Right atrium auricular region (tissue), 2 donors: ENCODE results near the gene CCDC93. TPM values are rescaled to one million over a fixed set of nuclear protein-coding genes. Genes with fewer than 3 reads are reported as not detected.
A peak's percentile ranks its signal among the peaks of the same experiment; 100 is the strongest.

Experiments used
- DNase-seq: peaks from one replicate; pipeline ENCODE4 v3.0.0-alpha.2; 2019; ENCODE audit warnings: low spot score
- H3K27ac ChIP-seq, 2 donors: fragments of 200-600 bp; sonication (generic); 1 replicate in 1 of 2; 2 replicates in 1 of 2; pipeline ENCODE4 v1.5.1; 2016 to 2019
- H3K27me3 ChIP-seq, 2 donors: fragments of 200-600 bp; sonication (generic); one replicate each; pipeline versions ENCODE4 v1.5.1 to v1.6.0; 2017 to 2019
- H3K36me3 ChIP-seq: fragments of 200-600 bp; sonication (generic); one replicate; pipeline ENCODE4 v1.5.1; 2016
- H3K4me1 ChIP-seq, 2 donors: fragments of 200-600 bp; sonication (generic); one replicate each; pipeline versions ENCODE4 v1.5.1 to v1.6.0; 2017 to 2019
- H3K4me3 ChIP-seq, 2 donors: fragments of 200-600 bp; sonication (generic); 1 replicate in 1 of 2; 2 replicates in 1 of 2; pipeline ENCODE4 v1.5.1; 2017 to 2019; ENCODE audit warnings: mild to moderate bottlenecking in 1 of 2, moderate library complexity in 1 of 2
- H3K9me3 ChIP-seq, 2 donors: fragments of 200-600 bp; sonication (generic); one replicate each; pipeline ENCODE4 v1.5.1; 2019
- CTCF ChIP-seq, 2 donors: fragments of 200-600 bp; sonication (generic); IDR thresholded peaks; one replicate each; pipeline ENCODE4 v1.5.1; 2019; ENCODE audit warnings: antibody characterized with exemption in 2 of 2
- total RNA-seq, 2 donors: library from RNA; depleted of rRNA; stranded (reverse); fragments of >200 nt; gene quantifications; one replicate each; pipeline ENCODE4 v1.1.0, GENCODE V29; 2016

CCDC93 gene
- 10 to 100 TPM; 17.1 to 18.7 TPM for total RNA-seq

GRCh38 chr2:118013724-118014491 lies at the start of gene CCDC93:
Gene CCDC93, minus strand, starts transcription at chr2:118014070. Its CDS starts 75 bp downstream, at chr2:118013995.
- no peak for TF ChIP-seq CTCF (IDR thresholded peaks at IDR 0.05)
- DNase-seq = peak; percentile 73
- peaks cover 0 to 33% of the 10 kb centered on the region in 2 donors for H3K4me1 ChIP-seq

GRCh38 chr2:118062669-118063068 lies 48.8 kb upstream of the CCDC93 start:
- no peaks in the 10 kb centered on the region for H3K27me3 ChIP-seq
- no peak for TF ChIP-seq CTCF (IDR thresholded peaks at IDR 0.05)

More at GRCh38 chr2:118013724-118014491, at the start of gene CCDC93:
- H3K9me3 ChIP-seq = no peaks in the 10 kb centered on the region
- H3K27ac ChIP-seq = peak within 1 kb of the TSS; percentile 89 to 94
- no peaks in the 10 kb centered on the region for H3K36me3 ChIP-seq
- H3K4me3 ChIP-seq = peak within 1 kb of the TSS; percentile 85 to 93
- H3K27me3 ChIP-seq = no peaks in the 10 kb centered on the region

GRCh38 chr2:118062048-118062447 lies 48.2 kb upstream of the CCDC93 start:
- DNase-seq = no peak
- Histone ChIP-seq H3K27me3 (no peaks in the 10 kb centered on the region), H3K27ac (no peak overlapping the region), H3K4me3 (no peak overlapping the region), H3K9me3 (no peaks in the 10 kb centered on the region), H3K36me3 (no peaks in the 10 kb centered on the region), H3K4me1 (no peaks in the 10 kb centered on the region)
- TF ChIP-seq CTCF (IDR thresholded peaks at IDR 0.05) = no peak

More at GRCh38 chr2:118062669-118063068, 48.8 kb upstream of the CCDC93 start:
- Histone ChIP-seq H3K9me3 (no peaks in the 10 kb centered on the region), H3K36me3 (no peaks in the 10 kb centered on the region), H3K27ac (no peak overlapping the region), H3K4me3 (no peak overlapping the region), H3K4me1 (no peaks in the 10 kb centered on the region)
- DNase-seq = no peak

- no peaks in the 10 kb centered on the region for H3K9me3 ChIP-seq
- DNase-seq = no peak
- no peak overlapping the region for H3K27ac ChIP-seq
- no peaks in the 10 kb centered on the region for H3K4me1 ChIP-seq
- no peaks in the 10 kb centered on the region for H3K27me3 ChIP-seq
- peak in 1 of 2 donors; percentile 37 for TF ChIP-seq CTCF (IDR thresholded peaks at IDR 0.05)
- H3K4me3 ChIP-seq = no peak overlapping the region
- no peaks in the 10 kb centered on the region for H3K36me3 ChIP-seq
These were observed 47.5 kb upstream of the CCDC93 start for GRCh38 chr2:118061135-118061955.

GRCh38 chr2:118059919-118060478 lies 46.1 kb upstream of the CCDC93 start:
- H3K9me3 ChIP-seq = no peaks in the 10 kb centered on the region
- no peak overlapping the region for H3K27ac ChIP-seq
- no peaks in the 10 kb centered on the region for H3K36me3 ChIP-seq
- TF ChIP-seq CTCF (IDR thresholded peaks at IDR 0.05) = no peak
- no peak overlapping the region for H3K4me3 ChIP-seq
- no peaks in the 10 kb centered on the region for H3K4me1 ChIP-seq
- no peak for DNase-seq
- no peaks in the 10 kb centered on the region for H3K27me3 ChIP-seq
